ENCODE results near the gene UNC45B. TPM values are rescaled to one million over a fixed set of nuclear protein-coding genes. Genes with fewer than 3 reads are reported as not detected.

Gene UNC45B
- total and polyA plus RNA-seq, 2 of the 8 experiments (the other 6 are each of a cell fraction or from before 2014, with no cell fraction given) = 0.06 to 0.15 TPM

GRCh38 chr17:35218915-35219314 is 71.3 kb downstream of the UNC45B start:
- DNase-seq (ENCODE audit: low read depth in 1 of 2, low spot score in 2 of 2) (no peak), FAIRE-seq (no peak)
- H3K23ac ChIP-seq (ENCODE audit: insufficient read length) = no peak overlapping the region
- no peak overlapping the region for H3K14ac ChIP-seq (ENCODE audit: insufficient read length)
- no peak overlapping the region for H2AFZ ChIP-seq (ENCODE audit: low read length)
- no peaks in the 10 kb centered on the region for H3K36me3 ChIP-seq (ENCODE audit: control insufficient read depth in 2 of 4, insufficient read depth in 4 of 4, low read length in 3 of 4)
- no peak overlapping the region for H3K18ac ChIP-seq (ENCODE audit: extremely low read depth, low read length)
- no peak overlapping the region for H3K4me2 ChIP-seq (ENCODE audit: insufficient read depth in 1 of 2, low read depth in 2 of 2, low read length in 2 of 2)
- no peaks in the 10 kb centered on the region for H4K20me1 ChIP-seq (replicated peaks in 1 of 2; ENCODE audit: control insufficient read depth in 1 of 2, insufficient read depth in 2 of 2, low read length in 2 of 2)
- no peak overlapping the region for H2BK20ac ChIP-seq (ENCODE audit: low read length)
- H3K27ac ChIP-seq (ENCODE audit: low read depth, low read length) = no peak overlapping the region
- no peak for TF ChIP-seq RBBP5 (IDR thresholded peaks at IDR 0.05; ENCODE audit: borderline replicate concordance, low read depth, low read length)
- TF ChIP-seq USF2 (IDR thresholded peaks at IDR 0.05; ENCODE audit: low read length) = no peak
- TF ChIP-seq, protein P1, sequence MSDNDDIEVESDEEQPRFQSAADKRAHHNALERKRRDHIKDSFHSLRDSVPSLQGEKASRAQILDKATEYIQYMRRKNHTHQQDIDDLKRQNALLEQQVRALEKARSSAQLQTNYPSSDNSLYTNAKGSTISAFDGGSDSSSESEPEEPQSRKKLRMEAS (IDR thresholded peaks at IDR 0.05) = no peak
- H3K56ac ChIP-seq (replicated peaks; ENCODE audit: insufficient read length, low read depth, low read length) = no peak overlapping the region
- no peak overlapping the region for H2BK120ac ChIP-seq (replicated peaks; ENCODE audit: low read depth, low read length)
- no peak overlapping the region for H3K9ac ChIP-seq (replicated peaks in 1 of 4; ENCODE audit: extremely low read depth in 1 of 4, low read depth in 3 of 4, low read length in 3 of 4)
- H3K4me1 ChIP-seq (replicated peaks in 1 of 4; ENCODE audit: control insufficient read depth in 3 of 4, insufficient read depth in 4 of 4, low read length in 3 of 4) = no peaks in the 10 kb centered on the region
- H3K9me3 ChIP-seq (ENCODE audit: insufficient read depth in 2 of 2, low read depth in 1 of 2, low read length in 1 of 2) = peaks cover 0 to 6% of the 10 kb centered on the region in 2 experiments; a peak in 1 of 4 replicates
- H2BK15ac ChIP-seq (ENCODE audit: low read length) = no peak overlapping the region
- H4K8ac ChIP-seq (ENCODE audit: extremely low read depth, insufficient read depth, low read length) = no peak overlapping the region
- no peaks in the 10 kb centered on the region for H3K23me2 ChIP-seq (ENCODE audit: low read depth, low read length)
- 100% methylated on average over 2 of the region's 2 CpGs; no CpG with 5 or more reads in 1 of the 2 experiments for WGBS, 2 experiments (ENCODE audit: extremely low coverage in 1 of 2, insufficient coverage in 1 of 2, insufficient read length in 1 of 2, insufficient replicate concordance in 2 of 2, low coverage in 1 of 2, low lambda C conversion rate in 2 of 2, missing lambda C conversion rate in 1 of 2)
- no peak overlapping the region for H2AK5ac ChIP-seq (ENCODE audit: low read depth, low read length)
- no peaks in the 10 kb centered on the region for H3K27me3 ChIP-seq (replicated peaks in 1 of 4; ENCODE audit: control insufficient read depth in 3 of 4, extremely low read depth in 1 of 4, insufficient read depth in 3 of 4, low read length in 3 of 4)
- H2BK5ac ChIP-seq (ENCODE audit: low read depth, low read length) = no peak overlapping the region
- no peaks in the 10 kb centered on the region for H3K79me2 ChIP-seq (ENCODE audit: control insufficient read depth in 1 of 2, insufficient read depth in 2 of 2, low read length in 2 of 2)
- no peak overlapping the region for H3K4me3 ChIP-seq (ENCODE audit: extremely low read depth in 1 of 4, insufficient read depth in 2 of 4, low read depth in 3 of 4, low read length in 4 of 4)
- H3K79me1 ChIP-seq (ENCODE audit: low read depth, low read length) = no peaks in the 10 kb centered on the region
- no peak overlapping the region for H2BK12ac ChIP-seq (ENCODE audit: low read depth, low read length)
- H4K5ac ChIP-seq (ENCODE audit: insufficient read length, low read depth, low read length) = no peak overlapping the region
- H3K4ac ChIP-seq (replicated peaks; ENCODE audit: insufficient read length, low read depth, low read length) = no peak overlapping the region
- ChIA-PET POLR2A (ENCODE audit: partially characterized antibody) (no interaction called here), CTCF (ENCODE audit: partially characterized antibody) (no interaction called here)
- no peak overlapping the region for H4K91ac ChIP-seq (replicated peaks; ENCODE audit: insufficient read length, low read length)
